ENCODE results near the gene GLCCI1. TPM values are rescaled to one million over a fixed set of nuclear protein-coding genes. Genes with fewer than 3 reads are reported as not detected.

GLCCI1 gene
- total RNA-seq, 6 experiments from 2014 or later, result 2.4 to 11.1 (median 5.0) TPM

- no peak for DNase-seq
- Histone ChIP-seq H3K27ac (no peak overlapping the region), H3K27me3 (no peaks in the 10 kb centered on the region), H3K4me1 (no peaks in the 10 kb centered on the region), H3K9me3 (no peaks in the 10 kb centered on the region), H3K4me3 (no peak overlapping the region), H3K36me3 (no peaks in the 10 kb centered on the region)
- intact Hi-C loops (cut with DNase I), result no loop called here
- whole genome bisulfite sequencing (ENCODE audit: insufficient coverage, low coverage, low lambda C conversion rate, missing lambda C conversion rate), result 60% methylated on average over 1 of the region's 2 CpGs
- ATAC-seq, result no peak
- no peak for TF ChIP-seq CTCF (IDR thresholded peaks at IDR 0.05)
- no peak for TF ChIP-seq POLR2A (IDR thresholded peaks at IDR 0.05)
Observed at GRCh38 chr7:8133188-8133848, 164.7 kb downstream of the GLCCI1 start.

- TF ChIP-seq CTCF (IDR thresholded peaks at IDR 0.05) (no peak), POLR2A (IDR thresholded peaks at IDR 0.05) (no peak)
- Histone ChIP-seq H3K4me1 (no peaks in the 10 kb centered on the region), H3K27ac (no peak overlapping the region), H3K36me3 (no peaks in the 10 kb centered on the region), H3K27me3 (no peaks in the 10 kb centered on the region), H3K9me3 (no peaks in the 10 kb centered on the region), H3K4me3 (no peak overlapping the region)
- WGBS (ENCODE audit: insufficient coverage, low coverage, low lambda C conversion rate, missing lambda C conversion rate), result 71% methylated on average over 10 of the region's 10 CpGs
- ATAC-seq (no peak), DNase-seq (no peak)
- intact Hi-C loops (cut with DNase I), result no loop called here
Observed at GRCh38 chr7:8134089-8134733, 165.6 kb downstream of the GLCCI1 start.

GRCh38 chr7:8135417-8135816 lies 166.8 kb downstream of the GLCCI1 start:
- ATAC-seq, result no peak

GRCh38 chr7:8136051-8136730 lies 167.6 kb downstream of the GLCCI1 start:
- no peaks in the 10 kb centered on the region for H3K27me3 ChIP-seq
- WGBS (ENCODE audit: insufficient coverage, low coverage, low lambda C conversion rate, missing lambda C conversion rate), result 66% methylated on average over 7 of the region's 12 CpGs
- no peak overlapping the region for H3K4me3 ChIP-seq
- no peaks in the 10 kb centered on the region for H3K36me3 ChIP-seq
- ATAC-seq (no peak), DNase-seq (no peak)
- peaks cover 0 to 9% (median 0%) of the 10 kb centered on the region in 4 donors for H3K4me1 ChIP-seq
- intact Hi-C loops (cut with DNase I), result no loop called here
- no peaks in the 10 kb centered on the region for H3K9me3 ChIP-seq
- no peak overlapping the region for H3K27ac ChIP-seq
- TF ChIP-seq CTCF (IDR thresholded peaks at IDR 0.05) (no peak), POLR2A (IDR thresholded peaks at IDR 0.05) (no peak)

More at GRCh38 chr7:8135417-8135816, 166.8 kb downstream of the GLCCI1 start:
- intact Hi-C loops (cut with DNase I), result no loop called here
- Histone ChIP-seq H3K27ac (no peak overlapping the region), H3K9me3 (no peaks in the 10 kb centered on the region), H3K27me3 (no peaks in the 10 kb centered on the region), H3K36me3 (no peaks in the 10 kb centered on the region), H3K4me3 (no peak overlapping the region), H3K4me1 (peaks cover 0 to 2% (median 0%) of the 10 kb centered on the region in 4 donors)
- WGBS (ENCODE audit: insufficient coverage, low coverage, low lambda C conversion rate, missing lambda C conversion rate), result 96% methylated on average over 3 of the region's 3 CpGs
- TF ChIP-seq POLR2A (IDR thresholded peaks at IDR 0.05), result no peak
- TF ChIP-seq CTCF (IDR thresholded peaks at IDR 0.05), result no peak
- no peak for DNase-seq

Data from right lobe of liver (tissue), 6 donors.